GM23248 (cell line): ENCODE data around the gene GCN1.

Experiments
- EZH2 ChIP-seq: fragments of 200-600 bp; sonication (generic); IDR thresholded peaks from 2 replicates; pipeline ENCODE4 v1.6.1; 2018; ENCODE audit warnings: antibody characterized with exemption, mild to moderate bottlenecking; ENCODE audit not compliant: insufficient read depth, poor library complexity, severe bottlenecking
- EZH2phosphoT487 ChIP-seq: fragments of 200-600 bp; sonication (generic); IDR thresholded peaks from 2 replicates; pipeline ENCODE4 v1.6.1; 2018; ENCODE audit warnings: antibody characterized with exemption, moderate library complexity, mild to moderate bottlenecking, low read depth; ENCODE audit not compliant: insufficient read depth

- no peak for TF ChIP-seq EZH2phosphoT487
- no peak for TF ChIP-seq EZH2
Observed at GRCh38 chr12:120237360-120238171, 43.1 kb upstream of the GCN1 start.
